B cell (primary cell): ENCODE results near the gene KLHL36. TPM values are rescaled to one million over a fixed set of nuclear protein-coding genes. Genes with fewer than 3 reads are reported as not detected.

ENCODE experiments used
- ATAC-seq: fragments of 200-7000 bp; cut with Tn5 transposase; one replicate; pipeline ENCODE4 v1.10.0; 2021; ENCODE audit warnings: low read depth, mild to moderate bottlenecking, moderate number of reproducible peaks, moderate library complexity
- CTCF ChIA-PET: fragments of 350-600 bp; sonication (Branson Sonifier 250); formaldehyde crosslinking; loops from one replicate; lab custom pipeline; 2021; ENCODE audit warnings: antibody characterized with exemption, inconsistent platforms; lab: Charles Lee
- POLR2A ChIA-PET: fragments of 350-600 bp; sonication (Branson Sonifier 250); formaldehyde crosslinking; loops from one replicate; lab custom pipeline; 2021; ENCODE audit warnings: antibody characterized with exemption; lab: Charles Lee
- DNase-seq: peaks from one replicate; pipeline ENCODE4 v3.0.0; 2013
- H2AFZ ChIP-seq: 2 replicates; pipeline ENCODE4 v1.6.1; 2012; ENCODE audit warnings: mild to moderate bottlenecking, low read depth, low read length; ENCODE audit not compliant: insufficient read depth, poor library complexity, severe bottlenecking
- H3K27ac ChIP-seq, 2 donors: 1 replicate in 1 of 2; 2 replicates in 1 of 2; pipeline ENCODE4 v1.5.1; 2012 to 2013; ENCODE audit warnings: low read length in 2 of 2, mild to moderate bottlenecking in 2 of 2, moderate library complexity in 1 of 2
- H3K27me3 ChIP-seq, 4 experiments: fragments of 200-600 bp in 1 of 4; sonication (generic) in 1 of 4; replicated peaks in 1 of 4; 1 replicate in 2 of 4; 2 replicates in 2 of 4; pipeline versions ENCODE4 v1.6.1 to v1.7.0; 2013 to 2016; ENCODE audit warnings: low read length in 3 of 4, mild to moderate bottlenecking in 2 of 4, mixed read lengths in 1 of 4, moderate library complexity in 1 of 4; ENCODE audit not compliant: insufficient read depth in 4 of 4, control insufficient read depth in 3 of 4; ENCODE audit errors: control extremely low read depth in 1 of 4
- H3K36me3 ChIP-seq, 2 experiments: replicated peaks in 1 of 2; 1 replicate in 1 of 2; 2 replicates in 1 of 2; pipeline versions ENCODE4 v1.6.1 to v1.7.1; 2013; ENCODE audit warnings: low read length in 1 of 2; ENCODE audit not compliant: insufficient read depth in 2 of 2, control insufficient read depth in 1 of 2; ENCODE audit errors: control extremely low read depth in 1 of 2, extremely low read depth in 1 of 2
- H3K4me1 ChIP-seq, 2 donors: fragments of 200-600 bp in 1 of 2; sonication (generic) in 1 of 2; 1 replicate in 1 of 2; 2 replicates in 1 of 2; pipeline versions ENCODE4 v1.5.1 to v1.6.1; 2013 to 2017; ENCODE audit warnings: low read length in 2 of 2; ENCODE audit not compliant: control insufficient read depth in 2 of 2, insufficient read depth in 2 of 2
- H3K4me2 ChIP-seq: replicated peaks from 2 replicates; pipeline ENCODE3; 2012; ENCODE audit warnings: mild to moderate bottlenecking, low read depth, low read length; ENCODE audit not compliant: poor library complexity, severe bottlenecking
- H3K4me3 ChIP-seq, 5 experiments: fragments of 200-600 bp in 1 of 5; sonication (generic) in 1 of 5; 1 replicate in 3 of 5; 2 replicates in 2 of 5; pipeline versions ENCODE4 v1.5.1 to v1.7.0; 2011 to 2016; ENCODE audit warnings: low read length in 4 of 5, mild to moderate bottlenecking in 4 of 5, low read depth in 2 of 5, control low read depth in 1 of 5, moderate library complexity in 1 of 5; ENCODE audit not compliant: insufficient read depth in 1 of 5; ENCODE audit errors: control extremely low read depth in 1 of 5, extremely low read depth in 1 of 5
- H3K79me2 ChIP-seq: fragments of 200-600 bp; sonication (generic); one replicate; pipeline ENCODE4 v1.6.0; 2016; ENCODE audit warnings: low read length; ENCODE audit not compliant: control insufficient read depth, insufficient read depth
- H3K9ac ChIP-seq: fragments of 200-600 bp; sonication (generic); 2 replicates; pipeline ENCODE4 v1.6.1; 2017; ENCODE audit warnings: mild to moderate bottlenecking, low read length, moderate library complexity
- H3K9me3 ChIP-seq, 3 donors: one replicate each; pipeline versions ENCODE4 v1.6.1 to v1.7.1; 2013; ENCODE audit warnings: low read length in 2 of 3; ENCODE audit not compliant: control insufficient read depth in 2 of 3, insufficient read depth in 1 of 3; ENCODE audit errors: control extremely low read depth in 1 of 3
- H4K20me1 ChIP-seq: 2 replicates; pipeline ENCODE4 v1.6.0; 2012; ENCODE audit warnings: mild to moderate bottlenecking, low read length; ENCODE audit not compliant: insufficient read depth, control insufficient read depth, poor library complexity, severe bottlenecking
- H3K27ac Mint-ChIP-seq: one replicate; pipeline ENCODE4 v1.8.0; 2021; ENCODE audit warnings: mixed read lengths
- H3K27me3 Mint-ChIP-seq: one replicate; pipeline ENCODE4 v1.8.0; 2021; ENCODE audit warnings: mixed read lengths
- H3K4me1 Mint-ChIP-seq: one replicate; pipeline ENCODE4 v1.8.0; 2021; ENCODE audit warnings: mixed read lengths
- H3K4me3 Mint-ChIP-seq: one replicate; pipeline ENCODE4 v1.8.0; 2021; ENCODE audit warnings: mixed read lengths
- H3K9me3 Mint-ChIP-seq: one replicate; pipeline ENCODE4 v1.8.0; 2022; ENCODE audit warnings: mixed read lengths; ENCODE audit not compliant: insufficient read depth
- CTCF ChIP-seq: fragments of 200-600 bp; IDR thresholded peaks from one replicate; pipeline ENCODE4 v1.8.0; 2022; ENCODE audit warnings: antibody characterized with exemption, mild to moderate bottlenecking
- EZH2 ChIP-seq: IDR thresholded peaks from 2 replicates; pipeline ENCODE4 v1.6.1; 2012; ENCODE audit warnings: borderline replicate concordance, low read depth, mild to moderate bottlenecking, moderate library complexity, low read length; ENCODE audit not compliant: insufficient read depth, poor library complexity, severe bottlenecking
- WGBS: methylation state at CpG from one replicate; pipeline ENCODE4 v1.1.5; 2013; ENCODE audit warnings: missing lambda C conversion rate; ENCODE audit not compliant: insufficient coverage; 5-methylcytosine and 5-hydroxymethylcytosine counted together
- intact Hi-C: fragments of 100-400 bp; cut with micrococcal nuclease; formaldehyde crosslinking; loops from one replicate; pipeline ENCODE4 v1.10.0; 2022
- polyA plus RNA-seq: library from polyadenylated mRNA; depleted of rRNA; stranded (reverse); fragments of >200 nt; gene quantifications from 2 replicates; pipeline ENCODE4 v1.2.3, GENCODE V29; 2012
- total RNA-seq, 2 donors: library from RNA; stranded (reverse); fragments of 120-200 nt in 1 of 2; gene quantifications; 1 replicate in 1 of 2; 2 replicates in 1 of 2; pipeline versions ENCODE4 v1.2.3 to v1.2.4, GENCODE V29; 2013 to 2022

Gene KLHL36
- total and polyA plus RNA-seq, 2 donors (not counting 1 experiment from before 2014, with no cell fraction given), result 90.3 to 135 TPM

GRCh38 chr16:84665843-84666242 lies 17.5 kb downstream of the KLHL36 start:
- Mint-ChIP-seq H3K4me3 (no peak overlapping the region), H3K27ac (no peak overlapping the region), H3K4me1 (peaks cover 28% of the 10 kb centered on the region), H3K9me3 (no peaks in the 10 kb centered on the region), H3K27me3 (no peaks in the 10 kb centered on the region)
- ATAC-seq (no peak), DNase-seq (no peak)
- Histone ChIP-seq H3K4me1 (peaks cover 23 to 24% of the 10 kb centered on the region in 2 donors), H3K27ac (no peak overlapping the region), H3K79me2 (peaks cover 33% of the 10 kb centered on the region), H3K4me2 (no peak overlapping the region), H2AFZ (no peak overlapping the region), H3K9me3 (peaks cover 0 to 4% (median 0%) of the 10 kb centered on the region in 3 donors), H3K36me3 (peaks cover 4 to 42% of the 10 kb centered on the region in 2 experiments), H3K27me3 (no peaks in the 10 kb centered on the region), H3K9ac (no peak overlapping the region), H4K20me1 (peaks cover 58% of the 10 kb centered on the region), H3K4me3 (no peak overlapping the region)
- POLR2A ChIA-PET, result interaction anchor here (0.6 to 0.8 kb wide), 3 partner anchors 10 to 55 kb away, joined by 3 to 4 read pairs (median 3); no protein-coding TSS in a partner anchor
- intact Hi-C loops, result no loop called here
- 100% methylated on average over 6 of the region's 7 CpGs for WGBS
- TF ChIP-seq EZH2 (no peak), CTCF (no peak)
- CTCF ChIA-PET, result interaction anchor here (2.0 to 8.0 kb wide), 5 partner anchors 21 to 159 kb away, joined by 5 to 49 read pairs (median 29); no protein-coding TSS in a partner anchor

- ChIA-PET POLR2A (no interaction called here), CTCF (interaction anchor here (1.1 to 8.0 kb wide), 3 partner anchors 33 to 58 kb away, joined by 4 to 39 read pairs (median 5); no protein-coding TSS in a partner anchor)
- Histone ChIP-seq H3K4me2 (no peak overlapping the region), H3K4me3 (no peak overlapping the region), H3K9ac (no peak overlapping the region), H4K20me1 (peaks cover 43% of the 10 kb centered on the region), H3K27me3 (no peaks in the 10 kb centered on the region), H2AFZ (no peak overlapping the region), H3K9me3 (no peaks in the 10 kb centered on the region), H3K36me3 (peaks cover 4 to 23% of the 10 kb centered on the region in 2 experiments), H3K4me1 (peaks cover 23 to 29% of the 10 kb centered on the region in 2 donors), H3K27ac (no peak overlapping the region), H3K79me2 (peaks cover 23% of the 10 kb centered on the region)
- Mint-ChIP-seq H3K9me3 (no peaks in the 10 kb centered on the region), H3K4me1 (peaks cover 32% of the 10 kb centered on the region), H3K27me3 (no peaks in the 10 kb centered on the region), H3K27ac (no peak overlapping the region), H3K4me3 (no peak overlapping the region)
- DNase-seq, result no peak
- WGBS, result 96% methylated on average over 14 of the region's 16 CpGs
- TF ChIP-seq CTCF (no peak), EZH2 (no peak)
- ATAC-seq, result no peak
- intact Hi-C loops, result no loop called here
These were observed 19.4 kb downstream of the KLHL36 start for GRCh38 chr16:84667600-84668309.
